WTC11 (cell line): ENCODE measurements around the gene DPP4.

Experiments used
- CREB1 ChIP-seq: sonication (generic); formaldehyde crosslinking; IDR thresholded peaks from 2 replicates; pipeline ENCODE4 v1.8.0; 2023; ENCODE audit warnings: mild to moderate bottlenecking, missing genetic modification reagents
- CTCF ChIP-seq: fragments of 200-600 bp; IDR thresholded peaks from 2 replicates; pipeline ENCODE4 v1.8.0; 2022; ENCODE audit warnings: antibody characterized with exemption
- E2F4 ChIP-seq: sonication (generic); formaldehyde crosslinking; IDR thresholded peaks from 2 replicates; pipeline ENCODE4 v1.8.1; 2022; ENCODE audit warnings: low read depth, mild to moderate bottlenecking, moderate library complexity, missing genetic modification reagents, borderline replicate concordance
- HMGA2 ChIP-seq: fragments of 250-450 bp; sonication (Bioruptor Pico); IDR thresholded peaks from 2 replicates; pipeline ENCODE4 v1.4.0; 2021; ENCODE audit warnings: mild to moderate bottlenecking, moderate library complexity
- NFYB ChIP-seq: sonication (generic); formaldehyde crosslinking; conservative IDR thresholded peaks from 2 replicates; pipeline ENCODE4 v1.8.0; 2022; ENCODE audit warnings: low read depth, missing genetic modification reagents
- NR2C2 ChIP-seq: sonication (generic); formaldehyde crosslinking; IDR thresholded peaks from 2 replicates; pipeline ENCODE4 v1.8.0; 2022; ENCODE audit warnings: mild to moderate bottlenecking, missing genetic modification reagents
- PRRX2 ChIP-seq: fragments of 250-450 bp; sonication (Bioruptor Pico); IDR thresholded peaks from 2 replicates; pipeline ENCODE4 v1.8.0; 2021; ENCODE audit warnings: mild to moderate bottlenecking
- TP53 ChIP-seq: sonication (generic); formaldehyde crosslinking; IDR thresholded peaks from 2 replicates; pipeline ENCODE4 v1.8.1; 2023; ENCODE audit warnings: mild to moderate bottlenecking, missing genetic modification reagents
- ZBTB21 ChIP-seq: sonication (generic); formaldehyde crosslinking; IDR thresholded peaks from 2 replicates; pipeline ENCODE4 v1.8.1; 2023; ENCODE audit warnings: mild to moderate bottlenecking, missing genetic modification reagents, borderline replicate concordance
- ZNF138 ChIP-seq: sonication (generic); formaldehyde crosslinking; conservative IDR thresholded peaks from 2 replicates; pipeline ENCODE4 v1.8.1; 2022; ENCODE audit warnings: mild to moderate bottlenecking, moderate library complexity, missing genetic modification reagents
- ZNF219 ChIP-seq: sonication (generic); formaldehyde crosslinking; IDR thresholded peaks from 2 replicates; pipeline ENCODE4 v1.8.0; 2023; ENCODE audit warnings: missing genetic modification reagents, mild to moderate bottlenecking, borderline replicate concordance
- TF ChIP-seq, protein P1 (sequence below): sonication (generic); formaldehyde crosslinking; conservative IDR thresholded peaks from 2 replicates; pipeline ENCODE4 v1.8.1; 2022; ENCODE audit warnings: mild to moderate bottlenecking, missing genetic modification reagents

DNA sequence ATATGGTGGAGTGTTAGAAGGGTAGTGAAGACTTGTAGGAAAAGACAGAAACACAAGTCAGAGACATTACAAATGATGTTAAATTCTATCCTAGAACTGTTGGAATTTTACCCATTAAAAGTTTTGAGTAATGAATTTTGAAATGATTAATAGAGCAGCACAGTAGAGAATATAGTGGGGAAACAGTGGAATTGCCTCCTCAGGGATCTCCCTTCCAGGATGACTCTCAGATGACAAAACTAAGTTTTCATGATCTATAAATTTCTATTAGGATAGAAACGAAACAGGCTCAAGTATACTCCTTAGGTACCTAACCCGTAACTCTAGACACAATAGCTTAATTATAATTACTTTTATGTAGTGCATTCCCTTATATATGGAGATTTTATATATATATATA lies 86.7 kb downstream of the DPP4 start:
- TF ChIP-seq CTCF (no peak), ZNF219 (no peak), HMGA2 (CRISPR knock-in tag) (no peak), E2F4 (CRISPR knock-in tag) (no peak), NR2C2 (CRISPR knock-in tag) (no peak), ZBTB21 (CRISPR knock-in tag) (no peak), NFYB (CRISPR knock-in tag) (no peak), ZNF138 (no peak), TP53 (CRISPR knock-in tag) (no peak), PRRX2 (CRISPR knock-in tag) (no peak), CREB1 (CRISPR knock-in tag) (no peak)
- TF ChIP-seq, protein P1, sequence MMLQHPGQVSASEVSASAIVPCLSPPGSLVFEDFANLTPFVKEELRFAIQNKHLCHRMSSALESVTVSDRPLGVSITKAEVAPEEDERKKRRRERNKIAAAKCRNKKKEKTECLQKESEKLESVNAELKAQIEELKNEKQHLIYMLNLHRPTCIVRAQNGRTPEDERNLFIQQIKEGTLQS (CRISPR knock-in tag), result no peak
